GM12878 (cell line): Measurements from ENCODE around the gene DDX52. TPM values are rescaled to one million over a fixed set of nuclear protein-coding genes. Genes with fewer than 3 reads are reported as not detected.

Experiments used
- ATAC-seq: fragments of 200-7000 bp; cut with Tn5 transposase; 3 replicates; pipeline ENCODE4 v1.9.1; 2020; ENCODE audit warnings: mild to moderate bottlenecking, moderate library complexity
- BruUV-seq: library from RNA; stranded (reverse); fragments of 400-500 nt; replicated peaks from 2 replicates; lab custom pipeline; 2021; lab: Mats Ljungman, UMichigan
- CTCF ChIA-PET: fragments of 300-600 bp; sonication (Branson Sonifier 250); formaldehyde crosslinking; extraction: SDS; loops from one replicate; lab custom pipeline; 2021; ENCODE audit warnings: inconsistent platforms; lab: Yijun Ruan, JAX
- POLR2A ChIA-PET: fragments of 350-600 bp; formaldehyde crosslinking; extraction: SDS; loops from one replicate; lab custom pipeline; 2021; ENCODE audit warnings: inconsistent platforms; lab: Charles Lee
- RAD21 ChIA-PET: fragments of 300-600 bp; sonication (Branson Sonifier 250); formaldehyde crosslinking; loops from one replicate; lab custom pipeline; 2023; ENCODE audit warnings: antibody characterized with exemption; ENCODE audit not compliant: unreplicated experiment; lab: Charles Lee
- SMC1A ChIA-PET: fragments of 300-600 bp; sonication (Branson Sonifier 250); formaldehyde crosslinking; loops from one replicate; lab custom pipeline; 2023; ENCODE audit not compliant: unreplicated experiment, uncharacterized antibody; lab: Charles Lee
- DNase-seq: peaks from one replicate; pipeline ENCODE4 v3.0.0-alpha.2; 2011; ENCODE audit warnings: low read depth, low spot score
- FAIRE-seq: peaks from 3 replicates; lab custom pipeline; 2011; peaks lifted over from hg19 to GRCh38; lab: Jason Lieb, UNC
- H2AFZ ChIP-seq: 2 replicates; pipeline ENCODE4 v1.6.0; 2011; ENCODE audit warnings: low read depth, low read length, control low read depth; ENCODE audit not compliant: control insufficient read depth
- H3K27ac ChIP-seq: 2 replicates; pipeline ENCODE4 v1.5.1; 2011; ENCODE audit warnings: control low read depth; ENCODE audit not compliant: control insufficient read depth, insufficient read depth
- H3K27me3 ChIP-seq, 2 experiments: replicated peaks in 1 of 2; 2 replicates each; pipeline versions ENCODE4 v1.6.0 to v1.6.1; 2011; ENCODE audit warnings: low read length in 1 of 2; ENCODE audit not compliant: control insufficient read depth in 2 of 2, insufficient read depth in 2 of 2
- H3K36me3 ChIP-seq, 2 experiments: 2 replicates each; pipeline ENCODE4 v1.5.1; 2011; ENCODE audit warnings: low read length in 1 of 2; ENCODE audit not compliant: control insufficient read depth in 2 of 2, insufficient read depth in 2 of 2
- H3K4me1 ChIP-seq: 2 replicates; pipeline ENCODE4 v1.6.1; 2011; ENCODE audit warnings: mild to moderate bottlenecking, low read length, moderate library complexity, mixed read lengths; ENCODE audit not compliant: control insufficient read depth, insufficient read depth
- H3K4me2 ChIP-seq: 2 replicates; pipeline ENCODE4 v1.6.0; 2011; ENCODE audit warnings: control low read depth; ENCODE audit not compliant: control insufficient read depth, insufficient read depth
- H3K4me3 ChIP-seq: fragments of 200-600 bp; sonication (generic); 2 replicates; pipeline ENCODE4 v1.5.1; 2016
- H3K79me2 ChIP-seq: 2 replicates; pipeline ENCODE4 v1.6.0; 2011; ENCODE audit warnings: low read length; ENCODE audit not compliant: control insufficient read depth, insufficient read depth
- H3K9ac ChIP-seq: 2 replicates; pipeline ENCODE4 v1.8.0; 2011; ENCODE audit warnings: low read length, control low read depth, mixed read lengths; ENCODE audit not compliant: control insufficient read depth, insufficient read depth
- H3K9me3 ChIP-seq: replicated peaks from 3 replicates; pipeline ENCODE4 v1.5.1; 2011; ENCODE audit warnings: mild to moderate bottlenecking, low read length; ENCODE audit not compliant: control insufficient read depth, insufficient read depth
- H4K20me1 ChIP-seq: 2 replicates; pipeline ENCODE4 v1.6.0; 2011; ENCODE audit not compliant: control insufficient read depth, insufficient read depth
- CBX3 ChIP-seq: fragments of 200-600 bp; sonication (generic); IDR thresholded peaks from 2 replicates; pipeline ENCODE4 v1.6.1; 2016; ENCODE audit warnings: low read depth, borderline replicate concordance
- CBX5 ChIP-seq: sonication (generic); IDR thresholded peaks from 2 replicates; pipeline ENCODE4 v1.6.1; 2016; ENCODE audit warnings: low read depth, moderate library complexity, mild to moderate bottlenecking, inconsistent platforms
- JUND ChIP-seq: IDR thresholded peaks from 2 replicates; pipeline ENCODE4 v1.6.1; 2012; ENCODE audit warnings: low read depth, mild to moderate bottlenecking, low read length, improper control_type of control experiment, moderate library complexity
- POU2F2 ChIP-seq: IDR thresholded peaks from 3 replicates; pipeline ENCODE4 v1.6.1; 2011; ENCODE audit warnings: low read depth, mild to moderate bottlenecking, low read length, borderline replicate concordance
- RB1 ChIP-seq: fragments of 450-650 bp; formaldehyde crosslinking; IDR thresholded peaks from 2 replicates; pipeline ENCODE4 v1.6.1; 2017; ENCODE audit warnings: mild to moderate bottlenecking, borderline replicate concordance
- RBBP5 ChIP-seq: fragments of 200-600 bp; sonication (generic); conservative IDR thresholded peaks from 2 replicates; pipeline ENCODE4 v1.6.1; 2016
- SIN3A ChIP-seq: IDR thresholded peaks from 2 replicates; pipeline ENCODE4 v1.6.1; 2012; ENCODE audit warnings: low read depth, low read length, improper control_type of control experiment
- TAF1 ChIP-seq: IDR thresholded peaks from 2 replicates; pipeline ENCODE4 v1.6.1; 2011; ENCODE audit warnings: mild to moderate bottlenecking, low read depth, low read length, borderline replicate concordance
- ZNF384 ChIP-seq: IDR thresholded peaks from 2 replicates; pipeline ENCODE4 v1.6.1; 2012; ENCODE audit warnings: low read depth, mild to moderate bottlenecking, low read length, improper control_type of control experiment, borderline replicate concordance
- WGBS: methylation state at CpG from one replicate; pipeline ENCODE4 v1.1.6; 2016; ENCODE audit warnings: low lambda C conversion rate; ENCODE audit not compliant: insufficient replicate concordance, insufficient coverage; ENCODE audit errors: missing lambda C conversion rate; 5-methylcytosine and 5-hydroxymethylcytosine counted together
- in situ Hi-C: fragments of 300-500 bp; cut with MboI; formaldehyde crosslinking; loops from 9 replicates; pipeline ENCODE4 v1.14.3; 2018; ENCODE audit warnings: mixed read lengths
- intact Hi-C: fragments of 100-400 bp; cut with micrococcal nuclease; formaldehyde crosslinking; loops from one replicate; pipeline ENCODE4 v1.14.2; 2022; ENCODE audit not compliant: unreplicated experiment
- polyA plus RNA-seq, 11 experiments: library from polyadenylated mRNA; depleted of rRNA in 4 of 11; unstranded in 6 of 11; stranded (reverse) in 5 of 11; fragments of >200 nt; fragmentation: Nextera tagmentation in 4 of 11; fragmentation: Illumina TruSeq in 1 of 11; extraction: Ambion mirVana in 4 of 11; extraction: Trizol in 1 of 11; gene quantifications; 1 replicate in 1 of 11; 2 replicates in 10 of 11; pipeline versions ENCODE4 v1.2.1 to v1.2.3, GENCODE V29; 2011 to 2016; ENCODE audit warnings: inconsistent platforms in 2 of 11, missing spikeins in 2 of 11, low read depth in 1 of 11
- total RNA-seq, 4 experiments: library from RNA; depleted of rRNA in 3 of 4; stranded (reverse); fragments of >200 nt in 3 of 4; fragmentation: Illumina TruSeq in 1 of 4; extraction: Trizol in 1 of 4; gene quantifications; 2 replicates each; pipeline versions ENCODE4 v1.2.1 to v1.2.3, GENCODE V29; 2013 to 2021
- TF ChIP-seq, protein P1 (sequence below): fragments of 450-650 bp; formaldehyde crosslinking; IDR thresholded peaks from 2 replicates; pipeline ENCODE4 v1.4.0; 2022; ENCODE audit warnings: mild to moderate bottlenecking, moderate library complexity
- TF ChIP-seq, protein P2 (sequence below): fragments of 450-650 bp; IDR thresholded peaks from 2 replicates; pipeline ENCODE4 v1.6.1; 2017; ENCODE audit warnings: borderline replicate concordance
- TF ChIP-seq, protein P3 (sequence below): fragments of 450-650 bp; IDR thresholded peaks from 2 replicates; pipeline ENCODE4 v1.6.1; 2017; ENCODE audit warnings: mild to moderate bottlenecking, moderate library complexity

DDX52 gene
- total and polyA plus RNA-seq, 10 of the 15 experiments (the other 5 are each of a cell fraction or from before 2014, with no cell fraction given) = 14.8 to 49.7 (median 26.3) TPM

DNA sequence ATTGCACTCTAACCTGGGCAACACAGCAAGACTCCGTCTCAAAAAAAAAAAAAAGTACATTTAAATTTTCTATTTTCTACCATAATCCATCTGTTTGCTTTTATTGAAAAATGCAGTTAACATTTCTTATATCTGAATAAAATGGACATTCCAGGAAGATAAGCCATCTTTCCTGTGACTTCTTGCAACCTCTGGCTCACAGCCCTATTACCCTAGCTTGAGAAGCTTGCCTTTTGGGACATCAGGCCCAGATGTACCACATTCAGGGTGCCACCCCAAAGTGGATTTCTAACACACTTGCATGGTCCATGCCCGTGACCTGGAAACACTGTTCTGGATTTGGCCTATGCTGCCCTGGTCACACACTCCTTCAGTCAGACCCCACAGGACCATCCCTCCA is 30.1 kb upstream of the DDX52 start:
- H3K36me3 ChIP-seq = no peaks in the 10 kb centered on the region
- intact Hi-C loops (no loop called here), in situ Hi-C loops (no loop called here)
- H4K20me1 ChIP-seq = no peaks in the 10 kb centered on the region
- FAIRE-seq = no peak
- ChIA-PET RAD21 (no interaction called here), CTCF (no interaction called here), POLR2A (no interaction called here), SMC1A (no interaction called here)
- no peak overlapping the region for H3K27ac ChIP-seq
- H3K4me3 ChIP-seq = no peak overlapping the region
- H2AFZ ChIP-seq = no peak overlapping the region
- no peaks in the 10 kb centered on the region; the same call in 2 of the 3 replicates for H3K9me3 ChIP-seq
- 50% methylated on average over 1 of the region's 2 CpGs for WGBS
- H3K4me2 ChIP-seq = no peak overlapping the region
- no peaks in the 10 kb centered on the region for H3K4me1 ChIP-seq
- ATAC-seq = no peak
- no peaks in the 10 kb centered on the region for H3K79me2 ChIP-seq
- no peak overlapping the region for H3K9ac ChIP-seq
- TF ChIP-seq RBBP5 (no peak), POU2F2 (no peak), RB1 (no peak), CBX3 (no peak), JUND (no peak), SIN3A (no peak), TAF1 (no peak), ZNF384 (no peak), CBX5 (no peak)
- TF ChIP-seq, protein P1, sequence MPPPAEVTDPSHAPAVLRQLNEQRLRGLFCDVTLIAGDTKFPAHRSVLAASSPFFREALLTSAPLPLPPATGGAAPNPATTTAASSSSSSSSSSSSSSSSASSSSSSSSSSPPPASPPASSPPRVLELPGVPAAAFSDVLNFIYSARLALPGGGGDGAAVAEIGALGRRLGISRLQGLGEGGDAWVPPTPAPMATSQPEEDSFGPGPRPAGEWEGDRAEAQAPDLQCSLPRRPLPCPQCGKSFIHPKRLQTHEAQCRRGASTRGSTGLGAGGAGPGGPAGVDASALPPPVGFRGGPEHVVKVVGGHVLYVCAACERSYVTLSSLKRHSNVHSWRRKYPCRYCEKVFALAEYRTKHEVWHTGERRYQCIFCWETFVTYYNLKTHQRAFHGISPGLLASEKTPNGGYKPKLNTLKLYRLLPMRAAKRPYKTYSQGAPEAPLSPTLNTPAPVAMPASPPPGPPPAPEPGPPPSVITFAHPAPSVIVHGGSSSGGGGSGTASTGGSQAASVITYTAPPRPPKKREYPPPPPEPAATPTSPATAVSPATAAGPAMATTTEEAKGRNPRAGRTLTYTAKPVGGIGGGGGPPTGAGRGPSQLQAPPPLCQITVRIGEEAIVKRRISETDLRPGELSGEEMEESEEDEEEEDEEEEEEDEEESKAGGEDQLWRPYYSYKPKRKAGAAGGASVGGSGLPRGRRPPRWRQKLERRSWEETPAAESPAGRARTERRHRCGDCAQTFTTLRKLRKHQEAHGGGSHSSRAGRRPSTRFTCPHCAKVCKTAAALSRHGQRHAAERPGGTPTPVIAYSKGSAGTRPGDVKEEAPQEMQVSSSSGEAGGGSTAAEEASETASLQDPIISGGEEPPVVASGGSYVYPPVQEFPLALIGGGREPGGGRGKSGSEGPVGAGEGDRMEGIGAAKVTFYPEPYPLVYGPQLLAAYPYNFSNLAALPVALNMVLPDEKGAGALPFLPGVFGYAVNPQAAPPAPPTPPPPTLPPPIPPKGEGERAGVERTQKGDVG (CRISPR knock-in tag) = no peak
- TF ChIP-seq, protein P2, sequence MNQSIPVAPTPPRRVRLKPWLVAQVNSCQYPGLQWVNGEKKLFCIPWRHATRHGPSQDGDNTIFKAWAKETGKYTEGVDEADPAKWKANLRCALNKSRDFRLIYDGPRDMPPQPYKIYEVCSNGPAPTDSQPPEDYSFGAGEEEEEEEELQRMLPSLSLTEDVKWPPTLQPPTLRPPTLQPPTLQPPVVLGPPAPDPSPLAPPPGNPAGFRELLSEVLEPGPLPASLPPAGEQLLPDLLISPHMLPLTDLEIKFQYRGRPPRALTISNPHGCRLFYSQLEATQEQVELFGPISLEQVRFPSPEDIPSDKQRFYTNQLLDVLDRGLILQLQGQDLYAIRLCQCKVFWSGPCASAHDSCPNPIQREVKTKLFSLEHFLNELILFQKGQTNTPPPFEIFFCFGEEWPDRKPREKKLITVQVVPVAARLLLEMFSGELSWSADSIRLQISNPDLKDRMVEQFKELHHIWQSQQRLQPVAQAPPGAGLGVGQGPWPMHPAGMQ = no peak
- TF ChIP-seq, protein P3, sequence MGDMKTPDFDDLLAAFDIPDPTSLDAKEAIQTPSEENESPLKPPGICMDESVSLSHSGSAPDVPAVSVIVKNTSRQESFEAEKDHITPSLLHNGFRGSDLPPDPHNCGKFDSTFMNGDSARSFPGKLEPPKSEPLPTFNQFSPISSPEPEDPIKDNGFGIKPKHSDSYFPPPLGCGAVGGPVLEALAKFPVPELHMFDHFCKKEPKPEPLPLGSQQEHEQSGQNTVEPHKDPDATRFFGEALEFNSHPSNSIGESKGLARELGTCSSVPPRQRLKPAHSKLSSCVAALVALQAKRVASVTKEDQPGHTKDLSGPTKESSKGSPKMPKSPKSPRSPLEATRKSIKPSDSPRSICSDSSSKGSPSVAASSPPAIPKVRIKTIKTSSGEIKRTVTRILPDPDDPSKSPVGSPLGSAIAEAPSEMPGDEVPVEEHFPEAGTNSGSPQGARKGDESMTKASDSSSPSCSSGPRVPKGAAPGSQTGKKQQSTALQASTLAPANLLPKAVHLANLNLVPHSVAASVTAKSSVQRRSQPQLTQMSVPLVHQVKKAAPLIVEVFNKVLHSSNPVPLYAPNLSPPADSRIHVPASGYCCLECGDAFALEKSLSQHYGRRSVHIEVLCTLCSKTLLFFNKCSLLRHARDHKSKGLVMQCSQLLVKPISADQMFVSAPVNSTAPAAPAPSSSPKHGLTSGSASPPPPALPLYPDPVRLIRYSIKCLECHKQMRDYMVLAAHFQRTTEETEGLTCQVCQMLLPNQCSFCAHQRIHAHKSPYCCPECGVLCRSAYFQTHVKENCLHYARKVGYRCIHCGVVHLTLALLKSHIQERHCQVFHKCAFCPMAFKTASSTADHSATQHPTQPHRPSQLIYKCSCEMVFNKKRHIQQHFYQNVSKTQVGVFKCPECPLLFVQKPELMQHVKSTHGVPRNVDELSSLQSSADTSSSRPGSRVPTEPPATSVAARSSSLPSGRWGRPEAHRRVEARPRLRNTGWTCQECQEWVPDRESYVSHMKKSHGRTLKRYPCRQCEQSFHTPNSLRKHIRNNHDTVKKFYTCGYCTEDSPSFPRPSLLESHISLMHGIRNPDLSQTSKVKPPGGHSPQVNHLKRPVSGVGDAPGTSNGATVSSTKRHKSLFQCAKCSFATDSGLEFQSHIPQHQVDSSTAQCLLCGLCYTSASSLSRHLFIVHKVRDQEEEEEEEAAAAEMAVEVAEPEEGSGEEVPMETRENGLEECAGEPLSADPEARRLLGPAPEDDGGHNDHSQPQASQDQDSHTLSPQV = no peak
- H3K27me3 ChIP-seq = no peaks in the 10 kb centered on the region; a peak in 1 of 4 replicates
- no peak for DNase-seq
- BruUV-seq = no TSS peak
